Thoracic aorta (tissue), 2 donors: ENCODE results near the gene EPS8L1. TPM values are rescaled to one million over a fixed set of nuclear protein-coding genes. Genes with fewer than 3 reads are reported as not detected.

Experiments
- ATAC-seq: fragments of 150-250 bp; one replicate; pipeline ENCODE4 v1.8.0; 2017; ENCODE audit warnings: low read depth; ENCODE audit not compliant: insufficient number of reproducible peaks, low FRiP score
- DNase-seq: peaks from one replicate; pipeline ENCODE4 v3.0.0-alpha.2; 2020; ENCODE audit warnings: low spot score
- H3K27ac ChIP-seq, 2 donors: fragments of 200-600 bp; sonication (generic); 1 replicate in 1 of 2; 2 replicates in 1 of 2; pipeline ENCODE4 v1.5.1; 2016; ENCODE audit warnings: mild to moderate bottlenecking in 2 of 2, moderate library complexity in 2 of 2
- H3K27me3 ChIP-seq: fragments of 200-600 bp; sonication (generic); replicated peaks from 2 replicates; pipeline ENCODE4 v1.6.0; 2016; ENCODE audit warnings: mild to moderate bottlenecking; ENCODE audit not compliant: insufficient read depth
- H3K36me3 ChIP-seq: fragments of 200-600 bp; sonication (generic); one replicate; pipeline ENCODE4 v1.5.1; 2016
- H3K4me1 ChIP-seq, 2 donors: fragments of 200-600 bp; sonication (generic); 1 replicate in 1 of 2; 2 replicates in 1 of 2; pipeline versions ENCODE4 v1.5.1 to v1.6.0; 2016; ENCODE audit warnings: low read depth in 2 of 2, mild to moderate bottlenecking in 1 of 2; ENCODE audit not compliant: control insufficient read depth in 1 of 2
- H3K4me3 ChIP-seq: fragments of 200-600 bp; sonication (generic); 2 replicates; pipeline ENCODE4 v1.5.1; 2016; ENCODE audit warnings: mild to moderate bottlenecking
- H3K9me3 ChIP-seq: fragments of 200-600 bp; sonication (generic); 2 replicates; pipeline ENCODE4 v1.5.1; 2016
- total RNA-seq, 2 donors: library from RNA; depleted of rRNA; stranded (reverse); fragments of >200 nt; gene quantifications; one replicate each; pipeline versions ENCODE4 v1.1.0 to v1.2.3, GENCODE V29; 2016
- TF ChIP-seq, protein P1 (sequence below): fragments of 200-600 bp; sonication (generic); IDR thresholded peaks from one replicate; pipeline ENCODE4 v1.5.1; 2019; ENCODE audit warnings: antibody characterized with exemption

Gene EPS8L1
- total RNA-seq, 2 donors from 2014 or later, result 5.4 to 16.3 TPM

DNA sequence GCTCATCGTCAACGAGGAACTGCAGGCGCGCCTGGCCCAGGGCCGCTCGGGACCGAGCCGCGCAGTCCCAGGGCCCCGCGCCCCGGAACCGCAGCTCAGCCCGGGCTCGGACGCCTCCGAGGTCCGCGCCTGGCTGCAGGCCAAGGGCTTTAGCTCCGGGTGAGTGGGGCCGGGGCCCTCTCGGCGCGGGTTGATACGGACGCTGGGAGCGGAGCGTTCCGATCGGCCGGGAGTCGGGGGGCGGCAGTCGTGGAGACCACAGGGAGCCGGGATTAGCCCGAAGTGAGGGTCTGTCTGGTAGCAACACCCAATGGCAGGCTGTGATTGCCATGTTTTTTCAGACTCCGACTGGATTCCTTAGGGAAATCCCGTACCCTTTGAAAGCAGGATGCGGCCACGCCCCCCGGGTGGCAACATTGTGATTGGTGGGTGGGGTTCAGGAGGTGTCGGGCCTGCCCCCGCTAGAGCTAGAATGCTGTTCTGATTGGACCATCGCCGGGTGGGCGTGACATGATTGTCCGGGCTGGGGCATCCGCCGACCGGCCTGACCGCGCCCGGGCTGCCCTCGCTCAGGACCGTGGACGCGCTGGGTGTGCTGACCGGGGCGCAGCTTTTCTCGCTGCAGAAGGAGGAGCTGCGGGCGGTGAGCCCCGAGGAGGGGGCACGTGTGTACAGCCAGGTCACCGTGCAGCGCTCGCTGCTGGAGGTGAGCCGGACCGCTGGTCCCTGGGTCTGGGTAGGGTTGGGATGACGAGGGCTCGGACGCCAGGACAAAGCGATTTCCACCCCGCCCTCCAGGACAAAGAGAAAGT, 11.3 kb downstream of the EPS8L1 start:
- peaks cover 12% of the 10 kb centered on the region for H3K36me3 ChIP-seq
- H3K4me1 ChIP-seq, result peaks cover 21 to 31% of the 10 kb centered on the region in 2 donors
- DNase-seq (peak; percentile 82), ATAC-seq (peak; percentile 74)
- peaks cover 15% of the 10 kb centered on the region for H3K27me3 ChIP-seq
- TF ChIP-seq, protein P1, sequence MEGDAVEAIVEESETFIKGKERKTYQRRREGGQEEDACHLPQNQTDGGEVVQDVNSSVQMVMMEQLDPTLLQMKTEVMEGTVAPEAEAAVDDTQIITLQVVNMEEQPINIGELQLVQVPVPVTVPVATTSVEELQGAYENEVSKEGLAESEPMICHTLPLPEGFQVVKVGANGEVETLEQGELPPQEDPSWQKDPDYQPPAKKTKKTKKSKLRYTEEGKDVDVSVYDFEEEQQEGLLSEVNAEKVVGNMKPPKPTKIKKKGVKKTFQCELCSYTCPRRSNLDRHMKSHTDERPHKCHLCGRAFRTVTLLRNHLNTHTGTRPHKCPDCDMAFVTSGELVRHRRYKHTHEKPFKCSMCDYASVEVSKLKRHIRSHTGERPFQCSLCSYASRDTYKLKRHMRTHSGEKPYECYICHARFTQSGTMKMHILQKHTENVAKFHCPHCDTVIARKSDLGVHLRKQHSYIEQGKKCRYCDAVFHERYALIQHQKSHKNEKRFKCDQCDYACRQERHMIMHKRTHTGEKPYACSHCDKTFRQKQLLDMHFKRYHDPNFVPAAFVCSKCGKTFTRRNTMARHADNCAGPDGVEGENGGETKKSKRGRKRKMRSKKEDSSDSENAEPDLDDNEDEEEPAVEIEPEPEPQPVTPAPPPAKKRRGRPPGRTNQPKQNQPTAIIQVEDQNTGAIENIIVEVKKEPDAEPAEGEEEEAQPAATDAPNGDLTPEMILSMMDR, result no peak
- H3K4me3 ChIP-seq, result peak overlapping the region; percentile 75
- H3K9me3 ChIP-seq, result no peaks in the 10 kb centered on the region
- no peak overlapping the region for H3K27ac ChIP-seq

DNA sequence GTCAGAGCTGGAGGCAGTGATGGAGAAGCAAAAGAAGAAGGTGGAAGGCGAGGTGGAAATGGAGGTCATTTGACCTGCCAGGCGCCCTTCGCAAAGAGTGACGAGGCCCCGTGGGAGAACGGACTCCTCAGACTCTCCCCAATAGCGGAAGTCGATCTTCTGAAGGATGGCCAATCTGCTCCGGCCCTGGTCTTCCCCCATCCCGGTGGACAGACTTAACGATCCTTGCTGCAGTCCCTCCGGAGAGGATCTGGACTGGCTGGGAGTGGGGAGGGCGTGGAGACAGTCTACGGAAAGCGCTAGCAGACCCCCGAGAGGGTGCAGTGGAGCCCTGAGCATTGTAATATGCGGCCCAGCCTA, 11.9 kb downstream of the EPS8L1 start:
- Histone ChIP-seq H3K9me3 (no peaks in the 10 kb centered on the region), H3K4me1 (peaks cover 21 to 26% of the 10 kb centered on the region in 2 donors), H3K36me3 (peaks cover 18% of the 10 kb centered on the region), H3K4me3 (peak overlapping the region; percentile 75), H3K27me3 (peaks cover 15% of the 10 kb centered on the region), H3K27ac (no peak overlapping the region)
- ATAC-seq (no peak), DNase-seq (no peak)
- TF ChIP-seq, protein P1, result no peak

DNA sequence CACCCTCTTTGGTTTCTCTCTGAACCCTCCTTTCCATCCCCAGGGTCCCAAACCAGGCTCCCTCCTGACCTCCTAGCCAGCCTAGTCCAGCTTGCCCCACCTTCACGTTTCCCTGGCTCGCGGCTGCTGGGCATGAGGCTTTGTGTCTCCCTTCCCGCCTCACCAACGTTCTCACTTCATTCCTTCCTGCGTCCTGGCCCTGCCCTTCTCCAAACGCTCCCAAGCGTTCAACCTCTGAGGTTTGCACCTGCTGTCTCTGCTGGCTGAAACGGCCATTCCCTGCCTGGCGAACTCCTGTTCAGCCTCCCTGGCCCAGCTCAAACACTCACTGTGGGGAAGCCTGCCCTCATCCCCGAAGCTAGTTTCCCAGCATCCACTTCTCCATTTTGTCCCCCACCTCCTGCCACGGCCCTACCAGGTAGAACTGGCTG, 12.4 kb downstream of the EPS8L1 start:
- H3K9me3 ChIP-seq, result no peaks in the 10 kb centered on the region
- TF ChIP-seq, protein P1, result no peak
- peaks cover 23% of the 10 kb centered on the region for H3K36me3 ChIP-seq
- H3K4me3 ChIP-seq, result no peak overlapping the region
- H3K27ac ChIP-seq, result peak overlapping the region in 1 of 2 donors; percentile 8
- H3K27me3 ChIP-seq, result peaks cover 13% of the 10 kb centered on the region
- ATAC-seq (no peak), DNase-seq (no peak)
- H3K4me1 ChIP-seq, result peaks cover 21 to 26% of the 10 kb centered on the region in 2 donors

DNA sequence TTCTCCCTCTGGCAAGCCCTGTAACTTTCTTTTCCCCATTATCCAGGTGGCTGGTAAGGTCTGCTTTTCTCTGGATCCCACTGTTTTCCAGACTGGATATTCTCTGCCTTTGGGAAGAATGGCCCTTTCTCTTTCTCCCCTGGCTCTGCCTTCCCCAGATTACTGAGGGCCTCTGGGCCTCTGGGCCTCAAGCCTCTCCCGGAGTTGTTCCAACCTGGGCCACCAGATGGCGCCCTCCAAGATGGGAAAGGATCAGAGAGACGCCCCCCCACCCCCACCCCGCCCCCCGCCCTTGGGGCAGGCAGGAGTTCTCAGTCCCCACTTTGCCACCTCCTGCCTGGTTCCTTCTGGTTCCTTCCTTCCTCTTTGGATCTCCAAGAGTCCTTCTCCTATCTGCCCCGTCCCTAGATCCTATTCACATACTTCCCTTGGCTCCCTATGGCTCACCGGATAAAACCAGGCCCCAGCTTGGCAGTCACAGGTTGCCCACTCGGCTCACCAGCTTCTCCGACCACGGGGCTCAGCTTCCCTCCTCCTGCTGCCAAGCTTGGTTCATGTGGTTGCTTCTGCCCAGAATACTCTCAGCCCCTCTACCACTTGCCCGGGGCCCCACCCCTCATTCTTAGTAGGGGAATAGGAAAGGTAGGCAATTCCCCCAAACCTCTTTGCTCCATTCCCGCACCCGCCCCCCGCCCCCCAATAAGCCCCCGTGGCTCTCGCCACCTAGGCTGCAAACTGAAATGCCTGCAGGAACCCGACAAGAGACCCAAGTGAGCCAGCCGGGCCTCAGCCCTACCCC, 13.1 kb downstream of the EPS8L1 start:
- no peak overlapping the region for H3K4me3 ChIP-seq
- TF ChIP-seq, protein P1, result peak; percentile 86
- DNase-seq (peak; percentile 37), ATAC-seq (no peak)
- no peak overlapping the region for H3K27ac ChIP-seq
- H3K27me3 ChIP-seq, result peaks cover 6% of the 10 kb centered on the region
- H3K4me1 ChIP-seq, result peaks cover 21 to 26% of the 10 kb centered on the region in 2 donors
- peaks cover 23% of the 10 kb centered on the region for H3K36me3 ChIP-seq
- H3K9me3 ChIP-seq, result no peaks in the 10 kb centered on the region

DNA sequence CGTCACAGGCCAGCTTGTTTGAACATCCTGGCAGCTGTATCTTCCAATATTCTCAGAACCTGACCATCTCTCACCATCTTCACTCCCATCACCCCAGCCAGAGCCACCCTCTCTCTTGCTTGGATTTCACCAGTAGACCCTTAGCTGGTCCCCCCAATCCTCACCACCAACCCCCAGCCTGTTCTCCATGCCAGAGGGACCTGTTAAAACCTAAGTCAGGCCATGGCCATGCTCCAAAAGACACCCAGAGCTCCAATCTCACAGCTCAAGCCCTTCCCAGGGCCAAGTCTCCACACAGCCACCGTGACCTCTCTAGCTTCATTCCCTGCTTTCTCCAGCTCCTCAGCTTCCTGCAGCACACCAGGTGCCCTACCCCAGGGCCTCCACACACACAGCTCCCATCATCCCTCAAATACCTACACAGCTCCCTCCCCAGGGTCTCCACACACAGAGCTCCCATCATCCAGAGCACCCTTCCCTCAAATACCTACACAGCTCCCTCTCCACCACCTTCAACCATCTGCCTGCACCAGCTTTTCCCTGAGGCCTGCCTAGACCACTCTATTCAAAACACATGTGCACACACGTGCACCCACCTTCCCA, 13.8 kb downstream of the EPS8L1 start:
- no peak for DNase-seq
- no peak for ATAC-seq
- TF ChIP-seq, protein P1, result no peak
- no peaks in the 10 kb centered on the region for H3K9me3 ChIP-seq
- H3K27me3 ChIP-seq, result no peaks in the 10 kb centered on the region
- H3K36me3 ChIP-seq, result peaks cover 27% of the 10 kb centered on the region
- H3K4me3 ChIP-seq, result no peak overlapping the region
- no peak overlapping the region for H3K27ac ChIP-seq
- H3K4me1 ChIP-seq, result peaks cover 21 to 26% of the 10 kb centered on the region in 2 donors
